HCT116 (cell line): ENCODE measurements around the gene SPDYE1. TPM values are rescaled to one million over a fixed set of nuclear protein-coding genes. Genes with fewer than 3 reads are reported as not detected.

Experiments
- ATAC-seq: fragments of 200-7000 bp; cut with Tn5 transposase; 2 replicates; pipeline ENCODE4 v1.9.1; 2020; ENCODE audit warnings: mild to moderate bottlenecking, moderate library complexity
- BruUV-seq: library from RNA; stranded (reverse); fragments of 400-500 nt; replicated peaks from 2 replicates; lab custom pipeline; 2021; lab: Mats Ljungman, UMichigan
- CTCF ChIA-PET: fragments of 300-600 bp; sonication (Branson Sonifier 250); formaldehyde crosslinking; loops from one replicate; lab custom pipeline; 2021; ENCODE audit warnings: antibody characterized with exemption; lab: Charles Lee
- POLR2A ChIA-PET: fragments of 300-600, 350-600 bp; sonication (Branson Sonifier 250); formaldehyde crosslinking; loops from one replicate; lab custom pipeline; 2021; ENCODE audit warnings: antibody characterized with exemption; lab: Charles Lee
- RAD21 ChIA-PET, 2 experiments: fragments of 300-600 bp; sonication (Branson Sonifier 250); formaldehyde crosslinking; loops; one replicate each; lab custom pipeline; 2023; ENCODE audit warnings: low total read pairs in 2 of 2; ENCODE audit not compliant: uncharacterized antibody in 2 of 2, unreplicated experiment in 2 of 2, low non-redundant PET in 1 of 2; lab: Charles Lee
- DNase-seq: peaks from one replicate; pipeline ENCODE4 v3.0.0-alpha.2; 2010; ENCODE audit warnings: low read depth, low spot score
- H2AFZ ChIP-seq: fragments of 200-600 bp; shearing (Covaris generic), sonication (generic); 2 replicates; pipeline ENCODE4 v1.6.1; 2017; ENCODE audit warnings: low read depth, mixed run types, mixed read lengths, antibody characterized with exemption, low read length; ENCODE audit not compliant: poor library complexity, severe bottlenecking
- H3K27ac ChIP-seq: 2 replicates; pipeline ENCODE4 v1.5.1; 2012; ENCODE audit warnings: low read depth, low read length
- H3K27me3 ChIP-seq: fragments of 200-600 bp; sonication (generic); 2 replicates; pipeline ENCODE4 v1.6.1; 2016; ENCODE audit warnings: mixed run types, low read length, mixed read lengths; ENCODE audit not compliant: insufficient read depth
- H3K36me3 ChIP-seq, 2 experiments: fragments of 200-500 bp in 1 of 2; fragments of 200-600 bp in 1 of 2; sonication (Bioruptor generic) in 1 of 2; sonication (generic) in 1 of 2; 2 replicates each; pipeline versions ENCODE4 v1.5.1 to v1.6.1; 2014 to 2016; ENCODE audit warnings: low read length in 2 of 2, inconsistent platforms in 1 of 2, mixed read lengths in 1 of 2, mixed run types in 1 of 2; ENCODE audit not compliant: insufficient read depth in 2 of 2, control insufficient read depth in 1 of 2
- H3K4me1 ChIP-seq, 2 experiments: fragments of 200-600 bp in 1 of 2; sonication (generic) in 1 of 2; 2 replicates each; pipeline versions ENCODE4 v1.5.1 to v1.6.1; 2012 to 2017; ENCODE audit warnings: low read length in 2 of 2, inconsistent platforms in 1 of 2, mild to moderate bottlenecking in 1 of 2, mixed read lengths in 1 of 2, mixed run types in 1 of 2, moderate library complexity in 1 of 2; ENCODE audit not compliant: insufficient read depth in 2 of 2, control insufficient read depth in 1 of 2
- H3K4me2 ChIP-seq: fragments of 200-600 bp; sonication (generic); 2 replicates; pipeline ENCODE4 v1.6.1; 2017; ENCODE audit warnings: mixed run types, low read length, mixed read lengths
- H3K4me3 ChIP-seq, 2 experiments: fragments of 200-600 bp in 1 of 2; sonication (generic) in 1 of 2; replicated peaks in 1 of 2; 2 replicates each; pipeline ENCODE4 v1.5.1; 2011 to 2016; ENCODE audit warnings: low read length in 2 of 2, control low read depth in 1 of 2, low read depth in 1 of 2, mild to moderate bottlenecking in 1 of 2, mixed read lengths in 1 of 2, mixed run types in 1 of 2
- H3K79me2 ChIP-seq: fragments of 200-600 bp; sonication (generic); 2 replicates; pipeline ENCODE4 v1.6.1; 2017; ENCODE audit warnings: mild to moderate bottlenecking, mixed run types, low read length, moderate library complexity, mixed read lengths; ENCODE audit not compliant: insufficient read depth
- H3K9ac ChIP-seq: fragments of 200-600 bp; sonication (generic); 2 replicates; pipeline ENCODE4 v1.6.1; 2016; ENCODE audit warnings: low read length, mixed read lengths
- H3K9me2 ChIP-seq: fragments of 200-600 bp; sonication (generic), shearing (Covaris generic); 2 replicates; pipeline ENCODE4 v1.6.1; 2017; ENCODE audit warnings: mixed run types, mild to moderate bottlenecking, moderate library complexity; ENCODE audit not compliant: insufficient read depth
- H3K9me3 ChIP-seq, 2 experiments: fragments of 200-500 bp in 1 of 2; fragments of 200-600 bp in 1 of 2; sonication (Bioruptor generic) in 1 of 2; sonication (generic) in 1 of 2; 2 replicates each; pipeline ENCODE4 v1.6.1; 2014 to 2017; ENCODE audit warnings: low read length in 2 of 2, mixed read lengths in 2 of 2, inconsistent platforms in 1 of 2, low read depth in 1 of 2, mild to moderate bottlenecking in 1 of 2, mixed run types in 1 of 2, moderate library complexity in 1 of 2; ENCODE audit not compliant: control insufficient read depth in 1 of 2, insufficient read depth in 1 of 2
- H4K20me1 ChIP-seq: fragments of 200-600 bp; sonication (generic), shearing (Covaris generic); 2 replicates; pipeline ENCODE4 v1.6.1; 2017; ENCODE audit warnings: mixed run types, mild to moderate bottlenecking, moderate library complexity; ENCODE audit not compliant: insufficient read depth
- FOSL1 ChIP-seq: IDR thresholded peaks from 2 replicates; pipeline ENCODE4 v1.6.1; 2012; ENCODE audit warnings: low read depth
- RAD21 ChIP-seq: IDR thresholded peaks from 2 replicates; pipeline ENCODE4 v1.6.1; 2012; ENCODE audit warnings: low read depth, mild to moderate bottlenecking
- SP1 ChIP-seq: IDR thresholded peaks from 2 replicates; pipeline ENCODE4 v1.6.1; 2012; ENCODE audit warnings: low read depth
- ZFX ChIP-seq: fragments of 450-650 bp; IDR thresholded peaks from 2 replicates; pipeline ENCODE4 v1.6.1; 2017
- intact Hi-C: fragments of 100-400 bp; cut with micrococcal nuclease; formaldehyde crosslinking; loops from 2 replicates; pipeline ENCODE4 v1.10.0; 2022
- total RNA-seq: library from RNA; stranded (reverse); gene quantifications from one replicate; pipeline ENCODE4 v1.2.1, GENCODE V29; 2021; ENCODE audit not compliant: unreplicated experiment
- TF ChIP-seq, protein P1 (sequence below): IDR thresholded peaks from 2 replicates; pipeline ENCODE4 v1.6.1; 2012

SPDYE1 gene
- total RNA-seq, 1 experiment from 2014 or later = not detected

DNA sequence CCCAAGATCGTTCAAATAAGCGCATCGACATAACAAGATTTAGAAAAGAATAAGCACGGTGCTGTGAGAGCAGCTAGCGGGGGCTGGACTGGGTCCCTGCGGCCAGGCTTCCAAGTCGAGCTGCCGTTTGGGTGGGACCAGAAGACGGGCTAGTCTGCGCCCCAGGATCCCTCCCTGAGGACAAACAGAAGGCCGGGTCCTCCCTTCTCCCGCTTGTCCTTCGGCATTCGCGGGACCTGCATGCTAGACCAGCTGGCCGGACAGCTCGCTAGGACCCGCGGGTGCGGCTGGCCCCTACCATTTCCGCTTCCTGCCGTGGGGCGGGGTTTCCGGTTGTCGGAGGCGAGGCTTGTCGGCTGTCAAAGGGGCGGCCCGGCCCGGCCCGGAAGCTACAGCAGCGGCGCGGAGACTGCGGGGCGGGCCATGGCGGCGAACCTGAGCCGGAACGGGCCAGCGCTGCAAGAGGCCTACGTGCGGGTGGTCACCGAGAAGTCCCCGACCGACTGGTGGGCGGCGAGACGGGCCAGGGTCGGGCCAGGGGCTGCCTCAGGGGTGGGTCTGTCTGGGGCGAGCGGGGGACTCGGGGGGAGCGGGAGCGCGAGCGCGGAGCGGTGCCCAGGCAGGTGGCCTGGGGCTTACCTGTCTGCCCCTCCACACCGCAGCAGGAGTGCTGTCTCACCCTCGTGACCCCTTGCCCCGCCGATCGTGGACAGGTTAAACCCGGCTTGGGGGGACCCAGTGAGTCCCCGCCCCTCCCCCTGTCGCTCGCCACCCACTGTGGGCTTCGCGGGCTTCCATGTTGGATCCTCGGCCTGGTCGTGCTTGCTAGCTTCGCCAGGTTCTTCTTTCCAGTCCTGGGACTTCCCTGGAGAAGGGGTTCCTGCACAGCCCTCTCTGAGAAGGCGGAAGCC lies 46.9 kb downstream of the SPDYE1 start, which contains the start of gene DBNL (continued):
- TF ChIP-seq SP1 = peak; percentile 49; the same call in 1 of the 2 replicates
- no peak for TF ChIP-seq FOSL1
- TF ChIP-seq RAD21 = no peak
- TF ChIP-seq, protein P1, sequence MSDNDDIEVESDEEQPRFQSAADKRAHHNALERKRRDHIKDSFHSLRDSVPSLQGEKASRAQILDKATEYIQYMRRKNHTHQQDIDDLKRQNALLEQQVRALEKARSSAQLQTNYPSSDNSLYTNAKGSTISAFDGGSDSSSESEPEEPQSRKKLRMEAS = peak; percentile 91

- DNase-seq (no peak), ATAC-seq (no peak)
- Histone ChIP-seq H4K20me1 (no peaks in the 10 kb centered on the region), H3K9ac (peak overlapping the region; percentile 84), H3K36me3 (peaks cover 3 to 7% of the 10 kb centered on the region in 2 experiments; a peak in 3 of 4 replicates), H3K9me3 (no peaks in the 10 kb centered on the region), H3K4me3 (peak overlapping the region; percentile 90 to 97), H3K27me3 (no peaks in the 10 kb centered on the region), H3K4me2 (peak overlapping the region; percentile 91), H3K4me1 (peaks cover 4 to 18% of the 10 kb centered on the region in 2 experiments; a peak in 2 of 4 replicates), H2AFZ (no peak overlapping the region), H3K79me2 (peaks cover 50% of the 10 kb centered on the region), H3K27ac (peak overlapping the region; percentile 80), H3K9me2 (no peaks in the 10 kb centered on the region)
- ChIA-PET RAD21 (interaction anchor here in 1 of 2 experiments (1.3 kb wide), 1 partner anchor 26 kb away, joined by 4 read pairs; no protein-coding TSS in a partner anchor), CTCF (no interaction called here), POLR2A (no interaction called here)
- TF ChIP-seq ZFX = 0 out of 2 replicates have a peak, but pooled peaks have one; percentile 41
- no peak for TF ChIP-seq FOSL1
- intact Hi-C loops = no loop called here
- TSS peak; percentile 47 for BruUV-seq
Observed at GRCh38 chr7:44045226-44046014, 47.7 kb downstream of the SPDYE1 start.
